H9 (cell line): Measurements from ENCODE around the gene MEGF9. TPM values are rescaled to one million over a fixed set of nuclear protein-coding genes. Genes with fewer than 3 reads are reported as not detected.

Experiments used
- DNase-seq: peaks from one replicate; pipeline ENCODE4 v3.0.0-alpha.2; 2017
- H2AFZ ChIP-seq: one replicate; pipeline ENCODE4 v1.6.1; 2013; ENCODE audit warnings: mild to moderate bottlenecking, low read length, control low read depth, moderate library complexity
- H2AK5ac ChIP-seq: 2 replicates; pipeline ENCODE4 v1.6.1; 2013; ENCODE audit warnings: low read length, control low read depth, mixed read lengths; ENCODE audit not compliant: insufficient read length
- H2BK120ac ChIP-seq: one replicate; pipeline ENCODE4 v1.6.1; 2013; ENCODE audit warnings: low read depth, mild to moderate bottlenecking, low read length, control low read depth, inconsistent platforms; ENCODE audit not compliant: poor library complexity, severe bottlenecking
- H2BK12ac ChIP-seq: 2 replicates; pipeline ENCODE4 v1.6.1; 2013; ENCODE audit warnings: low read length, control low read depth, mixed read lengths, low read depth; ENCODE audit not compliant: insufficient read length
- H2BK15ac ChIP-seq: 2 replicates; pipeline ENCODE4 v1.6.1; 2013; ENCODE audit warnings: low read depth, low read length, control low read depth
- H2BK20ac ChIP-seq: one replicate; pipeline ENCODE4 v1.6.1; 2013; ENCODE audit warnings: low read depth, mild to moderate bottlenecking, low read length, control low read depth, inconsistent platforms; ENCODE audit not compliant: poor library complexity, severe bottlenecking
- H2BK5ac ChIP-seq: 2 replicates; pipeline ENCODE4 v1.6.1; 2013; ENCODE audit warnings: low read length, control low read depth, mixed read lengths; ENCODE audit not compliant: insufficient read length
- H3K14ac ChIP-seq: 2 replicates; pipeline ENCODE4 v1.6.1; 2013; ENCODE audit warnings: low read length, control low read depth; ENCODE audit not compliant: insufficient read depth
- H3K18ac ChIP-seq: 2 replicates; pipeline ENCODE4 v1.6.1; 2013; ENCODE audit warnings: low read depth, mild to moderate bottlenecking, mixed read lengths, low read length, control low read depth; ENCODE audit not compliant: insufficient read length
- H3K23ac ChIP-seq: 2 replicates; pipeline ENCODE4 v1.6.1; 2013; ENCODE audit warnings: low read length, control low read depth, mixed read lengths, low read depth; ENCODE audit not compliant: insufficient read length
- H3K23me2 ChIP-seq: 2 replicates; pipeline ENCODE4 v1.6.1; 2013; ENCODE audit warnings: low read depth, mild to moderate bottlenecking, mixed read lengths, low read length, control low read depth; ENCODE audit not compliant: insufficient read length, poor library complexity, severe bottlenecking
- H3K27ac ChIP-seq: 2 replicates; pipeline ENCODE4 v1.5.1; 2013; ENCODE audit warnings: low read length, control low read depth, mixed read lengths, low read depth; ENCODE audit not compliant: insufficient read length
- H3K27me3 ChIP-seq: 2 replicates; pipeline ENCODE4 v1.6.1; 2013; ENCODE audit warnings: low read length, control low read depth, inconsistent platforms; ENCODE audit not compliant: insufficient read depth
- H3K4ac ChIP-seq: 2 replicates; pipeline ENCODE4 v1.6.1; 2013; ENCODE audit warnings: low read depth, mild to moderate bottlenecking, control low read depth, inconsistent platforms, low read length, moderate library complexity
- H3K4me1 ChIP-seq: 2 replicates; pipeline ENCODE4 v1.6.1; 2013; ENCODE audit warnings: low read length, control low read depth, inconsistent platforms; ENCODE audit not compliant: insufficient read depth
- H3K4me2 ChIP-seq: 2 replicates; pipeline ENCODE4 v1.6.1; 2013; ENCODE audit warnings: low read length, control low read depth, mixed read lengths; ENCODE audit not compliant: insufficient read length, insufficient read depth
- H3K56ac ChIP-seq: 2 replicates; pipeline ENCODE4 v1.6.1; 2013; ENCODE audit warnings: low read depth, mild to moderate bottlenecking, mixed read lengths, low read length, control low read depth; ENCODE audit not compliant: insufficient read length
- H3K79me1 ChIP-seq: 2 replicates; pipeline ENCODE4 v1.6.1; 2013; ENCODE audit warnings: low read depth, mild to moderate bottlenecking, moderate library complexity, low read length, control low read depth, inconsistent platforms; ENCODE audit not compliant: insufficient read depth, poor library complexity, severe bottlenecking
- H3K79me2 ChIP-seq: 2 replicates; pipeline ENCODE4 v1.6.1; 2013; ENCODE audit warnings: low read length, control low read depth, inconsistent platforms; ENCODE audit not compliant: insufficient read depth
- H3K9ac ChIP-seq: 2 replicates; pipeline ENCODE4 v1.6.1; 2013; ENCODE audit warnings: low read length, control low read depth, mixed read lengths; ENCODE audit not compliant: insufficient read length; ENCODE audit errors: extremely low read depth
- H3K9me3 ChIP-seq: one replicate; pipeline ENCODE4 v1.6.1; 2013; ENCODE audit warnings: low read depth, low read length, inconsistent platforms; ENCODE audit not compliant: control insufficient read depth
- H3T11ph ChIP-seq: one replicate; pipeline ENCODE4 v1.6.1; 2013; ENCODE audit warnings: mild to moderate bottlenecking, low read length, control low read depth, inconsistent platforms
- H4K20me1 ChIP-seq: one replicate; pipeline ENCODE4 v1.6.1; 2013; ENCODE audit not compliant: control insufficient read depth, insufficient read length, insufficient read depth
- H4K5ac ChIP-seq: 2 replicates; pipeline ENCODE4 v1.6.1; 2013; ENCODE audit warnings: low read depth, mild to moderate bottlenecking, mixed read lengths, low read length, control low read depth; ENCODE audit not compliant: insufficient read length
- H4K8ac ChIP-seq: replicated peaks from 2 replicates; pipeline ENCODE4 v1.6.1; 2013; ENCODE audit warnings: low read length, control low read depth, mixed read lengths, low read depth; ENCODE audit not compliant: insufficient read length
- H4K91ac ChIP-seq: 2 replicates; pipeline ENCODE4 v1.6.1; 2013; ENCODE audit warnings: low read depth, mild to moderate bottlenecking, moderate library complexity, mixed read lengths, low read length, control low read depth; ENCODE audit not compliant: insufficient read length
- H3K27ac Mint-ChIP-seq, 3 experiments: 2 replicates in 2 of 3; 3 replicates in 1 of 3; pipeline ENCODE4 v1.8.0; 2020 to 2021; ENCODE audit warnings: mixed read lengths in 3 of 3, mild to moderate bottlenecking in 1 of 3, moderate library complexity in 1 of 3
- H3K27me3 Mint-ChIP-seq: 2 replicates; pipeline ENCODE4 v1.8.0; 2021; ENCODE audit warnings: low read depth, mild to moderate bottlenecking, moderate library complexity, mixed read lengths
- H3K36me3 Mint-ChIP-seq, 3 experiments: 2 replicates in 2 of 3; 3 replicates in 1 of 3; pipeline ENCODE4 v1.8.0; 2020 to 2021; ENCODE audit warnings: low read depth in 3 of 3, mixed read lengths in 3 of 3; ENCODE audit not compliant: insufficient read depth in 1 of 3
- H3K4me1 Mint-ChIP-seq, 2 experiments: 2 replicates each; pipeline ENCODE4 v1.8.0; 2020; ENCODE audit warnings: mixed read lengths in 2 of 2
- H3K4me3 Mint-ChIP-seq, 2 experiments: 2 replicates in 1 of 2; 3 replicates in 1 of 2; pipeline ENCODE4 v1.8.0; 2020 to 2021; ENCODE audit warnings: mild to moderate bottlenecking in 2 of 2, mixed read lengths in 2 of 2, moderate library complexity in 1 of 2
- H3K9me3 Mint-ChIP-seq, 2 experiments: 2 replicates in 1 of 2; 3 replicates in 1 of 2; pipeline ENCODE4 v1.8.0; 2020; ENCODE audit warnings: mild to moderate bottlenecking in 2 of 2, mixed read lengths in 2 of 2, moderate library complexity in 1 of 2
- WGBS: extraction: QIAGEN DNeasy Blood & Tissue Kit; methylation state at CpG from one replicate; pipeline ENCODE4 v1.1.7; 2013; ENCODE audit warnings: missing lambda C conversion rate, low lambda C conversion rate, mixed read lengths; ENCODE audit not compliant: insufficient read length; ENCODE audit errors: extremely low coverage; 5-methylcytosine and 5-hydroxymethylcytosine counted together
- total RNA-seq: library from RNA; stranded (reverse); gene quantifications from 2 replicates; pipeline ENCODE4 v1.2.1, GENCODE V29; 2021
- TF ChIP-seq, protein P1 (sequence below): fragments of 200-600 bp; sonication (generic); conservative IDR thresholded peaks from 3 replicates; pipeline ENCODE4 v1.8.0; 2021; ENCODE audit warnings: antibody characterized with exemption, mild to moderate bottlenecking

The MEGF9 gene
- total RNA-seq, 1 experiment from 2014 or later, result 0.94 TPM

DNA sequence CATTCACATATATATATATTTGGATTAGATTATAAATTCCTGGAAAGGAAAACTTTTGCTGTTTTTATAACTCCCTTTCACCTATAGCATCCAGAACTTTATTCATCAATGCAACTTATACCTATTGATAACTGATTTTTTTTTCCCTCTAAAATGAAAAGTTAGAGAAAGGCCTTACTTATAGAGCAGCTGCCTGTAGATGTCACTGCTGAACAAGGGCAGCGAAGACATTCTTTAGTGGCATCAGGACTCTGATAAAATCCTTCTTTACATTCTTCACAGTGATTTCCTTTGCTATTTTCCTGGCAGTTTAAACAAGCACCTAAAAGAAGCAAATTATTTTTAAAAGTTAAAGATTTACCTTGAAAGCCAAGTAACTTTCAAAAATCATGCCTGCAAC, 102.1 kb downstream of the MEGF9 start:
- no peak overlapping the region for H2BK5ac ChIP-seq
- no peak overlapping the region for H3T11ph ChIP-seq
- H3K27me3 ChIP-seq, result no peaks in the 10 kb centered on the region
- H3K56ac ChIP-seq, result no peak overlapping the region
- H4K20me1 ChIP-seq, result no peaks in the 10 kb centered on the region
- H3K23me2 ChIP-seq, result no peaks in the 10 kb centered on the region
- H3K14ac ChIP-seq, result no peak overlapping the region
- H2BK12ac ChIP-seq, result no peak overlapping the region
- H2AFZ ChIP-seq, result no peak overlapping the region
- no peak overlapping the region for H3K9ac ChIP-seq
- no peak overlapping the region for H3K4ac ChIP-seq
- H3K79me2 ChIP-seq, result no peaks in the 10 kb centered on the region
- no peak overlapping the region for H2BK120ac ChIP-seq
- no peak overlapping the region for H3K27ac ChIP-seq
- DNase-seq, result no peak
- no peaks in the 10 kb centered on the region for H3K4me1 ChIP-seq
- TF ChIP-seq, protein P1, sequence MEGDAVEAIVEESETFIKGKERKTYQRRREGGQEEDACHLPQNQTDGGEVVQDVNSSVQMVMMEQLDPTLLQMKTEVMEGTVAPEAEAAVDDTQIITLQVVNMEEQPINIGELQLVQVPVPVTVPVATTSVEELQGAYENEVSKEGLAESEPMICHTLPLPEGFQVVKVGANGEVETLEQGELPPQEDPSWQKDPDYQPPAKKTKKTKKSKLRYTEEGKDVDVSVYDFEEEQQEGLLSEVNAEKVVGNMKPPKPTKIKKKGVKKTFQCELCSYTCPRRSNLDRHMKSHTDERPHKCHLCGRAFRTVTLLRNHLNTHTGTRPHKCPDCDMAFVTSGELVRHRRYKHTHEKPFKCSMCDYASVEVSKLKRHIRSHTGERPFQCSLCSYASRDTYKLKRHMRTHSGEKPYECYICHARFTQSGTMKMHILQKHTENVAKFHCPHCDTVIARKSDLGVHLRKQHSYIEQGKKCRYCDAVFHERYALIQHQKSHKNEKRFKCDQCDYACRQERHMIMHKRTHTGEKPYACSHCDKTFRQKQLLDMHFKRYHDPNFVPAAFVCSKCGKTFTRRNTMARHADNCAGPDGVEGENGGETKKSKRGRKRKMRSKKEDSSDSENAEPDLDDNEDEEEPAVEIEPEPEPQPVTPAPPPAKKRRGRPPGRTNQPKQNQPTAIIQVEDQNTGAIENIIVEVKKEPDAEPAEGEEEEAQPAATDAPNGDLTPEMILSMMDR, result peak; percentile 57
- H3K18ac ChIP-seq, result no peak overlapping the region
- no peak overlapping the region for H2BK15ac ChIP-seq
- no CpG with 5 or more reads among the region's 1 CpG for WGBS
- Mint-ChIP-seq H3K4me3 (no peak overlapping the region), H3K9me3 (no peaks in the 10 kb centered on the region), H3K27me3 (no peaks in the 10 kb centered on the region), H3K4me1 (no peaks in the 10 kb centered on the region), H3K36me3 (no peaks in the 10 kb centered on the region), H3K27ac (no peak overlapping the region)
- no peaks in the 10 kb centered on the region for H3K9me3 ChIP-seq
- no peaks in the 10 kb centered on the region for H3K79me1 ChIP-seq
- no peak overlapping the region for H3K23ac ChIP-seq
- H4K91ac ChIP-seq, result no peak overlapping the region
- no peak overlapping the region for H2AK5ac ChIP-seq
- H2BK20ac ChIP-seq, result no peak overlapping the region
- no peak overlapping the region for H4K8ac ChIP-seq
- H3K4me2 ChIP-seq, result no peak overlapping the region
- no peak overlapping the region for H4K5ac ChIP-seq
